Measurements from ENCODE around the gene MGST3.
A peak's percentile ranks its signal among the peaks of the same experiment; 100 is the strongest.
"Not testable (repeated sequence)": the region's sequence is repeated elsewhere in the genome, so short reads cannot be mapped to it uniquely, and the experiment has no call there.

MGST3 gene

GRCh38 chr1:165629848-165630628, 996 bp upstream of the MGST3 start:
- no peak for DNase-seq

DNA sequence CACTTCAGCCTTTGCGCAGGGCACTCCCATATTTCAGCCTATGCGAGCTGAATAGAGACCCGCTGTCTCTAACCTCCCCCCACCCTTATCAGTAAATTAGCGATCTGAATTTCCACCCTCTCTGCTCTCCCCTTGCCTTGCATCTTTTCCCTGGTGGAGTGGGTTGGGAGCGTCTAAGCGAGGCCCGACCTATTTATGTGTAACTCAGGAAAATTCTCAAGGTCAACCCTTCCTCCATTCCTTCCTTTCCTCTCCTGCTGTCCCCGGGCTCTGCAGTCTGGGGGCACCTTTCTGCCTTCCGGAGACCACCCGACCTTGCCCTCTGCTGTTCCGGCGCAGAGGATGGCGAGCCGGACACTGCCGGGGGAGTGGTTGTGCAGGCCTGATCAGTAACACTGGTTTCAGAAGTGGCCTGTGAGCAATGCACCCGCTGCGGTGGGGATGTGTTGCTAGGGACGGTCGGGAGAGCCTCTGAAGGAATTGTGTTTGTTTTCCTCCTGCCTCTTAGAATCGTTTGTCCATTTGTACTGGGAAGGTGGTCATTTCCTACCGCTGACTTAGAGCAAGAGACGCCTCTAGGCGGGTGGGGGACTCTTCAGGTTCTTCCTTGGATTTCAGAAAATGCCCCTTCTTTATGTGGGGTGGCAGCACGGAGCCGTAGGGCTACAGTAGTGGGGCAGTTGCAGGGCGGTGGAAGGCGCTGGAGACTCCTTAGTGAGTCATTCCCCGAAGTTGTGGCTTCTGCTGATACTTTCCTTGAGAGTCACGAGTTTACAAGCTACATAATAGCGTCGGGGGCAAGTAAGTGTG, 513 bp downstream of the MGST3 start:
- DNase-seq = peak; percentile 12

DNA sequence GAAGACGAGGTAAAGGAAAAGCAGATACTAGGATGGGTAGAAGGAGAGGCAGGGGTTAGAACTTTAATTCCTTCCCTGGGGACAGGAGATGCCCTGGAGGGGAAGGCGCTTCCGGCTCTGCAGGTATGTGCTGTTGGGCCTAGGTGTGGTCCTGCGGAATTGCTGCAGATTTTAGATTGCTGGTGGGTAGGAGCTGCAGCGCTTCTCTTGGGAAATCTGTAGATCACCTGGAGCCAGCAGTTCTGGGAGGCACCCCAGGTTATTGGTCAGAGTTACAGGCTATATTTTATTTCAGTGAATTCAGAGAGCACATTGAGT, 1.1 kb downstream of the MGST3 start:
- no peak for DNase-seq

- no peak for DNase-seq
These were observed 1.5 kb downstream of the MGST3 start for GRCh38 chr1:165632491-165632890.

GRCh38 chr1:165633614-165634013, 2.6 kb downstream of the MGST3 start:
- no peak for DNase-seq

DNA sequence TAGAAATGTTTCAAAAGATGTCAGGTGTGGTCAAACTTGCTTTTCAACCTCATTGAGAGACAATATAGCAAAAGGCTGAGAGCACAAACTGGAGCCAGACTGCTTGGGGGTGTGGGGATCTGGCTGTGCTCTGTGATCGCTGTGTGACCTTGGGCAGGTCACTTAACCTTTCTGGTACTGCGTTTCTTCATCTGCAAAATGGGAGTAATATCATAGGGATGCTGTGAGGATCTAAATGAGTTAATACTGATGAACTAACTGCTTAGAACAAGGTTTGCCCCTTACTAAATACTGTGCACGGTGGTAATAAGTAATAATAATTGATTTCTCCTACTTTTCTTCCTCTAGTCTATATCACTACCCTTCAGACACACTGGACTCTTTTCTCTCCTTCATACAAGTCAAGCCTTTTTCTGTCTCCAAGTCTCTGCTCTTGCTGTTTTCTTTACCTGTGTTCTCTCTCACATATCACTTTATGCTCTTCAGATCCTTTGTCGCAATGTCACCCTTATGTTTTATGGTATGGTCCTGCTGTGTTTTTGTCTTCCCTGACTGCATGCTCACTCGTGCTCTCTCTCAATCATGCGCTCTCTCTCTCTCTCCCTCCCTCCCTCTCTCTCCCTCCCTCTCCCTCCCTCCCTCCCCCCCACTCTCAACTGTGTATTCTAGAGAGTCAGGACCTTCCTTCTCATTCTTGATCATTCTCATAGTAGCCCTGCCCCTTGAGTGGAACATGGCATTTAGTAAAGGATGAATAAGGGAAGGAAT, 3.3 kb downstream of the MGST3 start:
- DNase-seq = no peak

- DNase-seq = no peak
These were observed 4.3 kb downstream of the MGST3 start for GRCh38 chr1:165635329-165635728.

DNA sequence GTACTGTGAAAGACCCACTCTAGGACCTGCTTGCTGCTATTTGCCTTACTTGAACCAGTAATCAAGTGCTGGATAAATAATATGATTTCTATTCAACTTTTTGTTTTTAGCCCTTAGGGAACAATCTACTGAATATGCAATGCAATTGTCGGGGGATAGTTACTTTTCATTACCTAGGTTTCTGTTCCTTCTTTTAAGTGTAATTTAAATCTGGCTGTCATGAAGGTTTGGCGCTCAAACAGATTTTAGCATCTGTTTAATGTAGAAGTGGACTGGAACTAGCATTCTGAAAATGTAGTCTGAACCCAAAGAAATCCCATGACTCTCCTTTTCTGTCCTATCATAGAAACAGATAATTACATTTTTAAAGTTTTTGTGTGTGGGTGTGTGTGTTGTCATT, 4.8 kb downstream of the MGST3 start:
- no peak for DNase-seq

- DNase-seq = no peak
These were observed 6.4 kb downstream of the MGST3 start for GRCh38 chr1:165637427-165637826.

- not testable (repeated sequence) for DNase-seq
These were observed 7.2 kb downstream of the MGST3 start for GRCh38 chr1:165638211-165638610.

DNA sequence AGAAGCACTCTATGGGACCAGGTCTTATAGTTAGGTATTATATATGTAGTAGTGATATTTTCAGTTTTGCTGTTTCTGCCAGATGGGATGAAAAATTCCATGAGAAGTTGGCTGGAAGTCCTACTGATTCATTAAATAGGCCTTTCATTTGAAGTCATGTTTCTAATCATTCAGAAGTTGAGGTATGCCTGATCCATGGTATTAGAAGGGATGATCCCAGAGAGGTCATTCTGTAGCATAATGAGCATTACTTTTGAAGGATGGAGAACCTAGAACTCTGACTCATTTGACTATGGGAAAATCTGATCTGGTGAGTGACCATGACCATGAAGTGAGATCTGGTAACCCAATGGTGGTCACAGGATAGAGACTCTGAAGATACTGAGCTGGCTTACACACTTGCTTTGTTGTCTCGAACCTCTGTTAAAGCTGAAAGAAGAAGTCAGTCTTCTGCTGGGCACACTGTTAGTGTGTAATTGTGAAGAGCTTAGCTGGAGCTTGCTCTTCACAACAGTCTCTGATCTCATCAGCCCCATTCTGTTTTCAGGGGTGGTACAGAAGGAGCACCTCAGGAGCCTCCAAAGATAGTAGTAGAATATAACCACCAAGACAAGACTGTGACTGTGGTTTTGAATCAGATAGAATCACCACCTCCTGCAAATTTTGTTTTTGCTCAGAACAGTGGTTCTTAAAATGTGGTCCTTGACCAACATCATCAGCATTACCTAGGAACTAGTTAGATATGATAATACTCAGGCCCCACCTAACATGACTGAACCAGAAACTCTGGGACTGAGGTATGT, 9.0 kb downstream of the MGST3 start:
- no peak for DNase-seq

DNA sequence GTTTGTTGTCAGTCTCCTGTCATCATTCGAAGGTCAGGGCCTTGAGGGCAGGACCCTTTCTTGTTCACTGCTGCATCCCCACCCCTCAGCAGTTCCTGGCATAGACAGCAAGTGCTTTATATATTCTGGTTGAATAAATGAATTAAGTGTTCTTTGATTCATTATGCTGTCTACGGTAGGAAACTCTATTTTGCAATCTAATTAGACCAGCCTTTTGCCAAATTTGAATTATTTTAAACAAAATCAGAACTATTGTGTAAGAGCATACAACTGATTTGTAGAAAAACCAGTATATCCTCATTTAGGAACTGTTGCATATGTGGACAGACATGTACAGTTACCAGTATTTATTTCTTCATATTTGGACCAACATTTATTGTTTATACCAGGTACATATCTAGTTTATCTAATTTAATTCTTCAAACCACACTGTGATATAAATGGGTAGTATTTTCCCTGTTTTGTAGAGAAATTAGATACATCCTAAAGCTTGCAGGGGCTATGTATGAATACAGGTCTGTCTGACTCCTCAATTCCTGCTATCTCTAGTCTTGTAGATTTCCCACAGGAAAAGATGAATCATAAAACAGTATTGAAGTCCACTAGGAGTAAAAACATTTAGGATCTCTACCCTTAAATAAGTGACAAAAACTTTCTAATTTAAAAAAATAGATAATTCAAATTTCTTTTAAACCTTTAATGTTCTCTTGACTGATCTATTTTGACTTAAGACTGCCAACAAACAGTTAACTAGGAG, 10.4 kb downstream of the MGST3 start:
- no peak for DNase-seq

GRCh38 chr1:165644064-165644735, 13.2 kb downstream of the MGST3 start:
- DNase-seq = no peak

GRCh38 chr1:165645654-165646366, 14.8 kb downstream of the MGST3 start:
- no peak for DNase-seq

DNA sequence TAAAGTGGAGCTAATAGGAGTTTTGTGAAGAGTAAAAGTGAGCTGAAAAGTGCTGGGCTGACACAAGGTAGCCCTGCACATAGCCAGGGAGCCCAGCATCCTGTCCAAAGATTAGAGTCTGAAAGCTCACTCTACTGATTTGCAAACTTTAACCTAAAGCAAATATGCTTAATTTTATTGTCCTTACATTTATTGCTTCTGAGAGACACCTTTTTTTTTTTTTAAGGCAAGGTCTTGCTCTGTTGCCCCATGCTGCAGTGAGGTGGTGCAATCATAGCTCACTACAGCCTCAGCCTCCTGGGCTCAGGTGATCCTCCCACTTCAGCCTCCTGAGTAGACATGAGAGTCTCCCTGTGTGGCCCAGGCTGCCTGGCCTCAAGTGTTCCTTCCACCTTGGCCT, 16.5 kb downstream of the MGST3 start:
- DNase-seq = no peak

- no peak for DNase-seq
These were observed 16.9 kb downstream of the MGST3 start for GRCh38 chr1:165647970-165648369.

- no peak for DNase-seq
These were observed 18.0 kb downstream of the MGST3 start for GRCh38 chr1:165648919-165649572.

DNA sequence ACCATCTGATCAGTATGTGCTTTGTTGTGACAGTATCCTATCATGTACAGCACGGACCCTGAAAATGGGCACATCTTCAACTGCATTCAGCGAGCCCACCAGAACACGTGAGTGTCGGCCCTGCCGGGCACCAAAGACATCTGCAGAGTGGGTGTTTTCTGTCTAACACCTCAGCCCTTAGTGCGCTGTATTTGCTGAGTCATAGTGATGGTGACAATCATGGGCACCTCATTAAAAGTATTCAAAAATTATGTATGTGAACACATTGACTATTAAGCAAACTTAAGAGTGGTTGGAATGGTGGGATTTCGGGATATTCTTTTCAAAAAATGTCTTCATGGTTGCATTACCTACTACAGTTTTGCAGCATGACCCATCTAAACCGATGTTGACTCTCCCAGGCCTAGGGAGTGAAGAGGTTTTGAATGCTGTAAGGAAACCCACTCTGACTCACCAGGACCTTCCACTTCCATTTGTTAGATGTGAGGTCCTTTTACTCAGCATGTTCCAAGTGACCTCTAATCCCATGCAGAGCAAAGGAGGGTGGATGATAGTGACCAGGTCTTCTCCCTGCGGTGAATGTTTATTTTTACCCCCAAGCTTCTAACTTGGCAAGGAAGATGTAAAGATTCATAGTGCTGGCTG, 20.1 kb downstream of the MGST3 start:
- DNase-seq = no peak

- not testable (repeated sequence) for DNase-seq
These were observed 27.9 kb downstream of the MGST3 start for GRCh38 chr1:165658766-165659580.
